A549 (cell line): ENCODE measurements around the gene ZDHHC24. TPM values are rescaled to one million over a fixed set of nuclear protein-coding genes. Genes with fewer than 3 reads are reported as not detected.

Experiments
- ATAC-seq, 2 experiments: fragments of 200-7000 bp in 1 of 2; fragments of >200 bp in 1 of 2; cut with Nextera tagmentation in 1 of 2; cut with Tn5 transposase in 1 of 2; 3 replicates each; pipeline versions ENCODE4 v1.8.0 to v1.9.1; 2018 to 2020; ENCODE audit warnings: mild to moderate bottlenecking in 1 of 2, moderate library complexity in 1 of 2
- CTCF ChIA-PET: fragments of 300-600 bp; sonication (Branson Sonifier 250); formaldehyde crosslinking; extraction: SDS; loops from one replicate; lab custom pipeline; 2021; ENCODE audit warnings: antibody characterized with exemption, inconsistent platforms; lab: Yijun Ruan, JAX
- POLR2A ChIA-PET: fragments of 350-600 bp; formaldehyde crosslinking; extraction: SDS; loops from one replicate; lab custom pipeline; 2021; ENCODE audit warnings: antibody characterized with exemption, inconsistent platforms; lab: Yijun Ruan, JAX
- DNase-seq, 2 experiments: peaks; one replicate each; pipeline versions ENCODE4 v3.0.0 to v3.0.0-alpha.2; 2011 to 2016; ENCODE audit warnings: low read depth in 1 of 2, low spot score in 1 of 2
- FAIRE-seq: peaks from 2 replicates; lab custom pipeline; 2011; peaks lifted over from hg19 to GRCh38; lab: Jason Lieb, UNC
- H3K27ac ChIP-seq, 2 experiments: fragments of >200 bp; sonication (Bioruptor Twin); formaldehyde crosslinking; 3 replicates each; pipeline ENCODE4 v1.5.1; 2016 to 2017
- H3K4me1 ChIP-seq: fragments of >200 bp; sonication (Bioruptor Twin); formaldehyde crosslinking; 3 replicates; pipeline ENCODE4 v1.6.1; 2016
- H3K4me2 ChIP-seq: fragments of >200 bp; sonication (Bioruptor Twin); formaldehyde crosslinking; 3 replicates; pipeline ENCODE4 v1.6.1; 2016
- H3K4me3 ChIP-seq: fragments of >200 bp; sonication (Bioruptor Twin); formaldehyde crosslinking; 3 replicates; pipeline ENCODE4 v1.5.1; 2016
- H3K9me3 ChIP-seq: fragments of >200 bp; sonication (Bioruptor Twin); formaldehyde crosslinking; 3 replicates; pipeline ENCODE4 v1.6.1; 2016
- CBX2 ChIP-seq: fragments of 200-600 bp; sonication (generic); IDR thresholded peaks from 2 replicates; pipeline ENCODE4 v1.6.1; 2016; ENCODE audit warnings: low read depth, mild to moderate bottlenecking, borderline replicate concordance
- CBX8 ChIP-seq: fragments of 200-600 bp; sonication (generic); IDR thresholded peaks from 2 replicates; pipeline ENCODE4 v1.6.1; 2016
- CHD2 ChIP-seq: fragments of 150-350 bp; IDR thresholded peaks from 2 replicates; pipeline ENCODE4 v1.6.1; 2014; ENCODE audit warnings: low read length; ENCODE audit not compliant: partially characterized antibody
- EHMT2 ChIP-seq: fragments of 200-600 bp; sonication (generic); IDR thresholded peaks from 2 replicates; pipeline ENCODE4 v1.6.1; 2016; ENCODE audit warnings: antibody characterized with exemption, low read depth, mild to moderate bottlenecking, moderate library complexity
- EP300 ChIP-seq, 2 experiments: fragments of >200 bp; sonication (Bioruptor Twin); formaldehyde crosslinking; IDR thresholded peaks; 2 replicates in 1 of 2; 3 replicates in 1 of 2; pipeline ENCODE4 v1.6.1; 2016 to 2017
- FOSL2 ChIP-seq, 2 experiments: fragments of 450-650 bp in 1 of 2; fragments of >200 bp in 1 of 2; sonication (Bioruptor Twin) in 1 of 2; formaldehyde crosslinking; IDR thresholded peaks; 2 replicates each; pipeline versions ENCODE4 v1.5.0 to v1.6.1; 2016 to 2020; ENCODE audit warnings: mild to moderate bottlenecking in 1 of 2, moderate library complexity in 1 of 2
- FOXS1 ChIP-seq: fragments of 250-450 bp; sonication (Bioruptor Pico); IDR thresholded peaks from 2 replicates; pipeline ENCODE4 v1.5.0; 2020; ENCODE audit warnings: mild to moderate bottlenecking, moderate library complexity
- HEYL ChIP-seq: fragments of 250-450 bp; sonication (Bioruptor Pico); IDR thresholded peaks from 2 replicates; pipeline ENCODE4 v1.8.0; 2021; ENCODE audit warnings: mild to moderate bottlenecking, moderate library complexity
- HOXA7 ChIP-seq: fragments of 250-450 bp; sonication (Bioruptor Pico); IDR thresholded peaks from 2 replicates; pipeline ENCODE4 v1.5.0; 2020; ENCODE audit warnings: mild to moderate bottlenecking, moderate library complexity
- JUNB ChIP-seq: fragments of >200 bp; sonication (Bioruptor Twin); formaldehyde crosslinking; IDR thresholded peaks from 2 replicates; pipeline ENCODE4 v1.6.1; 2016
- NPAS2 ChIP-seq: fragments of 250-450 bp; sonication (Bioruptor Pico); IDR thresholded peaks from 2 replicates; pipeline ENCODE4 v1.8.0; 2022; ENCODE audit warnings: mild to moderate bottlenecking, moderate library complexity, borderline replicate concordance
- NR3C1 ChIP-seq: fragments of >200 bp; sonication (Bioruptor Twin); formaldehyde crosslinking; IDR thresholded peaks from 3 replicates; pipeline ENCODE4 v1.6.1; 2017
- PHF8 ChIP-seq: fragments of 200-600 bp; sonication (generic); IDR thresholded peaks from 2 replicates; pipeline ENCODE4 v1.6.1; 2016; ENCODE audit warnings: low read depth, mild to moderate bottlenecking, antibody characterized with exemption, moderate library complexity, borderline replicate concordance
- RFX5 ChIP-seq: fragments of 450-650 bp; IDR thresholded peaks from 2 replicates; pipeline ENCODE4 v1.7.1; 2014; ENCODE audit warnings: antibody characterized with exemption, mild to moderate bottlenecking, moderate library complexity
- ZC3H11A ChIP-seq: fragments of 450-650 bp; IDR thresholded peaks from 2 replicates; pipeline ENCODE4 v1.6.1; 2014; ENCODE audit warnings: antibody characterized with exemption, mild to moderate bottlenecking
- ZNF302 ChIP-seq: fragments of 250-450 bp; sonication (Bioruptor Pico); IDR thresholded peaks from 2 replicates; pipeline ENCODE4 v1.9.0; 2021; ENCODE audit warnings: inconsistent platforms, mild to moderate bottlenecking, moderate library complexity
- ZSCAN20 ChIP-seq: fragments of 250-450 bp; sonication (Bioruptor Pico); IDR thresholded peaks from 2 replicates; pipeline ENCODE4 v1.8.0; 2022; ENCODE audit warnings: mild to moderate bottlenecking, moderate library complexity
- whole genome bisulfite sequencing: methylation state at CpG from one replicate; pipeline ENCODE4 v1.1.6; 2017; ENCODE audit errors: missing lambda C conversion rate; 5-methylcytosine and 5-hydroxymethylcytosine counted together
- polyA plus RNA-seq, 4 experiments: library from polyadenylated mRNA; depleted of rRNA in 3 of 4; stranded (reverse); fragments of >200 nt; fragmentation: RNase III in 1 of 4; extraction: RNeasy Plus Mini Kit Qiagen cat#74134 plus additional on column Dnase treatment in 1 of 4; gene quantifications; 2 replicates in 3 of 4; 3 replicates in 1 of 4; pipeline ENCODE4 v1.2.3, GENCODE V29; 2011 to 2017
- TF ChIP-seq, protein P1 (sequence below): fragments of 250-450 bp; sonication (Bioruptor Pico); IDR thresholded peaks from 2 replicates; pipeline ENCODE4 v1.5.0; 2020; ENCODE audit warnings: low read depth, mild to moderate bottlenecking, moderate library complexity
- TF ChIP-seq, protein P2 (sequence below): IDR thresholded peaks from 2 replicates; pipeline ENCODE4 v1.6.1; 2012
- TF ChIP-seq, protein P3 (sequence below): IDR thresholded peaks from 2 replicates; pipeline ENCODE4 v1.6.1; 2012
- TF ChIP-seq, protein P4 (sequence below): fragments of 450-650 bp; IDR thresholded peaks from 2 replicates; pipeline ENCODE4 v1.6.1; 2014; ENCODE audit warnings: antibody characterized with exemption

Gene ZDHHC24
- polyA plus RNA-seq, 2 of the 4 experiments (the other 2 are of a cell fraction) = 8.6 to 8.7 TPM

DNA sequence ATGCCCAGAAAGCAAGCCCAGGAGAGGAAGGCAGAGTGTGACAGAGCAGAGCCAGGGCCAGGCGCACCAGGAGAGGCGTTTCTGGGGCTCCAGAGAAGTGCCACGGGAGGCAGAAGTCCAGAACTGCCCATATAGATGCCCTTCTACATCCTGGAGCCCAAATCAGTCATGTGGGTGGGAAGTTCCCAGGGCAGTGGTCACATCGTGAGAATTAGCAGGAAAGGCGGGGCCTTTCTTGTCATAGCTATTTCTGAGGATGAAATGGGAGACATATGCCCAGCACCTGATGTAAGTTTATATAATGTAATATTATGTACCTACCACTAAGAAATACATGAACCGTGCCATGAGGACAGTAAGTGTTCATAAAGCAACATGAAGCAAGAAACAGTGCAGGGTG, 13.1 kb downstream of the ZDHHC24 start (continued):
- no peak for TF ChIP-seq FOXS1
- no peak for TF ChIP-seq PHF8
- TF ChIP-seq JUNB = no peak

DNA sequence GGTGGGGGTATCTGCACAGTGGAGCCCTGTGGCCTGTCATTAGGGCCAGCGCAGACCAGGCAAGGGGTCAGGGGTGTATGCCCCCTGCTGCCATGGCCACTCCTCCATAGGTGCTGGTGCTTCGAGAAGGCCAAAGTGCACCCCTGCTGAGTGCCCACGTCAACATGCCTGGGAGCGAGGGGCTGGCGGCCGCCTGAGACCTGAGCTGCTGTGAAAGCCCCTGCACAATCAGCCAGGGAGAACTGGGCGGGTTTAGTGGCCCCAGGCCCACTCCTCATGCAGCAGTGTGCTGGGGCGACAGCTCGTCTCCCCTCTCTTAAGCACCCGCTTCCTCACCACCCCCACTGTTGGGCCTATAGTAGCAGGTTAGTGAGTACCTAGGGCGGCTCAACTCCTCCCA, 14.0 kb downstream of the ZDHHC24 start:
- Histone ChIP-seq H3K4me2 (no peak overlapping the region), H3K9me3 (no peaks in the 10 kb centered on the region), H3K4me1 (no peaks in the 10 kb centered on the region), H3K4me3 (no peak overlapping the region), H3K27ac (no peak overlapping the region)
- CTCF ChIA-PET = interaction anchor here (0.6 to 1.4 kb wide), 6 partner anchors 8 to 181 kb away, joined by 3 read pairs; partner anchors contain the start of genes BBS1, CCDC87 and MRPL11
- no peak for FAIRE-seq
- POLR2A ChIA-PET = interaction anchor here (1.3 kb wide), 1 partner anchor 14 kb away, joined by 5 read pairs; the partner anchor contains the start of gene ZDHHC24
- no peak for ATAC-seq
- WGBS = 96% methylated on average over 6 of the region's 11 CpGs
- TF ChIP-seq PHF8 (no peak), CBX2 (no peak), ZSCAN20 (CRISPR knock-in tag) (no peak), CBX8 (no peak), CHD2 (no peak), HEYL (CRISPR knock-in tag) (no peak), NR3C1 (no peak), HOXA7 (CRISPR knock-in tag) (no peak), RFX5 (no peak), FOSL2 (IDR thresholded peaks at IDR 0.05) (no peak), FOSL2 (CRISPR knock-in tag; IDR thresholded peaks at IDR 0.05) (no peak), EP300 (IDR thresholded peaks at IDR 0.05) (no peak), ZNF302 (CRISPR knock-in tag) (no peak)
- TF ChIP-seq, protein P1, sequence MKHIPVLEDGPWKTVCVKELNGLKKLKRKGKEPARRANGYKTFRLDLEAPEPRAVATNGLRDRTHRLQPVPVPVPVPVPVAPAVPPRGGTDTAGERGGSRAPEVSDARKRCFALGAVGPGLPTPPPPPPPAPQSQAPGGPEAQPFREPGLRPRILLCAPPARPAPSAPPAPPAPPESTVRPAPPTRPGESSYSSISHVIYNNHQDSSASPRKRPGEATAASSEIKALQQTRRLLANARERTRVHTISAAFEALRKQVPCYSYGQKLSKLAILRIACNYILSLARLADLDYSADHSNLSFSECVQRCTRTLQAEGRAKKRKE = no peak
- TF ChIP-seq, protein P2, sequence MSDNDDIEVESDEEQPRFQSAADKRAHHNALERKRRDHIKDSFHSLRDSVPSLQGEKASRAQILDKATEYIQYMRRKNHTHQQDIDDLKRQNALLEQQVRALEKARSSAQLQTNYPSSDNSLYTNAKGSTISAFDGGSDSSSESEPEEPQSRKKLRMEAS = no peak
- no peak for DNase-seq

DNA sequence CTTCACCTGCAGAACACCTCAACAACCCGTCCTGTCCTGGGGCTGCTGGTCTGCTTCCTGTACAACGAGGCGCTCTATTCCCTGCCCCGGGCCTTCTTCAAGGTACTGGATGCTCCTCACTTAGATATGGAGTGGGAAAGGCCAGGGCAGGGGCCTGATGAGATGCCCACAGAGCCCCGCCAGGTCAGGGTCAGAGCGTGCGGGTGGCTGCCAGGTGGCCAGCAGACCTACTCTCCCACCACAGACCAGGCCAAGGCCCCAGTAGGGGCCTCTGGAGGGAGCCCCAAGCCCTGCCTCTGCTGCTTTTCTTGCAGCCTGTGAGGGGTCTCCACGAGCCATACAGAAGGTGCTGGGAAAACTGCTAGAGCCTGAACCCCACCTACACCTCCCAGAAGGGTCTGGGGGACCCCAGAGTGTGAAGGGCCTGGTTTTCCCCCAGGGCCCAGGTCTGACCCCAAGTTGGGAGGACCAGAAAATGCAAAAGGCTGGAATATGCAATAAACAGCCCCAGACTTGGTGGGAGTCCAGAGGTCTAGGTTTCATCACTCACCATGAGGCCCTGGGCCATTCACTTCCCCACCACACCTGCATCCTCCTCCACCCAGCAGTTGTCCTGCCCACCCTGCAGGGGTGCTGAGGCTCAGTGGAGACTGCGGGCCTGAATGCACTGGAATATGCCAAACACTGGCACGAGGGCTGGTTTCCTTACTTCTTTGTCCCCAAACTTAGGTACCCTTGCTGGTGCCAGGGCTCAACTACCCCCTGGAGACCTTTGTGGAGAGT, 14.7 kb downstream of the ZDHHC24 start:
- 87% methylated on average over 9 of the region's 10 CpGs for WGBS
- no peak overlapping the region for H3K4me3 ChIP-seq
- TF ChIP-seq, protein P3, sequence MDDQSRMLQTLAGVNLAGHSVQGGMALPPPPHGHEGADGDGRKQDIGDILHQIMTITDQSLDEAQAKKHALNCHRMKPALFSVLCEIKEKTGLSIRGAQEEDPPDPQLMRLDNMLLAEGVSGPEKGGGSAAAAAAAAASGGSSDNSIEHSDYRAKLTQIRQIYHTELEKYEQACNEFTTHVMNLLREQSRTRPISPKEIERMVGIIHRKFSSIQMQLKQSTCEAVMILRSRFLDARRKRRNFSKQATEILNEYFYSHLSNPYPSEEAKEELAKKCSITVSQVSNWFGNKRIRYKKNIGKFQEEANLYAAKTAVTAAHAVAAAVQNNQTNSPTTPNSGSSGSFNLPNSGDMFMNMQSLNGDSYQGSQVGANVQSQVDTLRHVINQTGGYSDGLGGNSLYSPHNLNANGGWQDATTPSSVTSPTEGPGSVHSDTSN = no peak
- TF ChIP-seq, protein P4, sequence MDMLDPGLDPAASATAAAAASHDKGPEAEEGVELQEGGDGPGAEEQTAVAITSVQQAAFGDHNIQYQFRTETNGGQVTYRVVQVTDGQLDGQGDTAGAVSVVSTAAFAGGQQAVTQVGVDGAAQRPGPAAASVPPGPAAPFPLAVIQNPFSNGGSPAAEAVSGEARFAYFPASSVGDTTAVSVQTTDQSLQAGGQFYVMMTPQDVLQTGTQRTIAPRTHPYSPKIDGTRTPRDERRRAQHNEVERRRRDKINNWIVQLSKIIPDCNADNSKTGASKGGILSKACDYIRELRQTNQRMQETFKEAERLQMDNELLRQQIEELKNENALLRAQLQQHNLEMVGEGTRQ = no peak
- TF ChIP-seq EHMT2 (no peak), EP300 (IDR thresholded peaks at IDR 0.05) (no peak), NPAS2 (no peak), ZSCAN20 (CRISPR knock-in tag) (no peak), ZC3H11A (no peak)
- H3K9me3 ChIP-seq = no peaks in the 10 kb centered on the region
- ChIA-PET CTCF (interaction anchor here (1.3 kb wide), 1 partner anchor 61 kb away, joined by 3 read pairs; the partner anchor contains the start of gene CCDC87), POLR2A (no interaction called here)
- H3K27ac ChIP-seq = no peak overlapping the region
- FAIRE-seq (no peak), ATAC-seq (peak in 1 of 2 experiments; percentile 16; a peak in 3 of 6 replicates), DNase-seq (no peak)
- H3K4me1 ChIP-seq = no peaks in the 10 kb centered on the region
- H3K4me2 ChIP-seq = no peak overlapping the region
